CMK (cell line): ENCODE results near the gene MTCL1.

Experiments
- DNase-seq: peaks from one replicate; pipeline ENCODE4 v3.0.0-alpha.2; 2010; ENCODE audit warnings: low read depth

Gene MTCL1

DNA sequence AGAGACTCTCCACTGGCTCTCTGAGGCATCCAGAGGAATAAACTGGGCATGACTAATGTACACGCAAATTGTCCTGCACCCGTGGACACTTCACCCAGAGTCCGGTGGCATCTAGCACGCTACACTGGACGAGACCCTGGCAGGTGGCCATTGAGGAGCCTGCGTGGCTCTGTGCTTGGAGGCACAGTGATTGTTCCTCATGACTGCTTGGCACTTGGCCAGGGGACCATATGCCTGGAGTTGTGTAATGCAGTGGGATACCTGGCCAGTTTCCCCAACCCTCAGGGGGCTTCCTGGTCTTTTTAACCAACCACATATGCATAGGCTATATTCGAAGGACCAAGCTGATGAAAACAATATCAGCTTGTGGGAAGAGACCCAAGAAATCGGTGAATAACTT, 66.6 kb downstream of the MTCL1 start:
- DNase-seq = no peak

- no peak for DNase-seq
Observed at GRCh38 chr18:8773980-8774379, 68.6 kb downstream of the MTCL1 start.

DNA sequence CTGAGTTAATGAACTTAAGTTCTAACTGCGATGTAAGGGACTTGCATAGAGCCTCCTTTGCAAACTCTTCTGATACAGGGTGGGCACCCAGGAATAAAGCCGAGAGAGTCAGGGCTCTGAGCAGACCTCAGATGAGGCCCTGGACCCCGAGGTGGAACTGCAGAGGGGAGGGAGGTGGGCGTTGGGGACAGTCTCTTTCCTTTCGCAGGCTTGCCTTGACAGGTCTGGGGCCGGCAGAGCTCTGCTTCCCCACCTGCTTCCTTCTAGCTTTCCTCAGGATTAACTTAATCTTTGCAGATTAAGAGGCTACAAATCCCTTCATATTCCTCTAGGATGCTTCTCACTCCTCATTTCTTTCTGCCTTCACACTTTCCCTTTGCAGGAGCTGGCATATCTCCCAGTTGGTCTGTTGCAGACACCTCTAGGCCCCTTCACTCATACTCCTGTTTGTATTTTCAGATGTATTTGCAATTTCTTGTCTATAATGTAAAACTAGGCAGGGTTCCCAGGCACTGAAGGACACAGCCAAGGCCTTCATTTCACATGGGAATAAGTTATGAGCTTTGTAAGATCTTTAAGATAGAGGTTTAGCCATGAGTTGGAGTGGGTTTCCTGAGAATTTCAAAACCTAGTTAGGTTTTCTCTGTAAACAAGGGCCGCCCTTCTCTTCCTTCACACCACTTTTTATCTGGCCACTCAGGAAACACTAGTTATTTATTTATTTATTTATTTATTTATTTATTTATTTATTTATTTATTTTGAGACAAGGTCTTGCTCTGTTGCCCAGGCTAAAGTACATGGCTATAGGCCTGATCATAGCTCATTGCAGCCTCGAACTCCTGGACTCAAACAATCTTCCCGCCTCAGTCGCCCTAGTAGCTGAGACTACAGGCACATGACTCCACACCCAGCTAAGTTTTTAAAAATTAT, 70.9 kb downstream of the MTCL1 start:
- DNase-seq = no peak

- no peak for DNase-seq
Observed at GRCh38 chr18:8777846-8778245, 72.5 kb downstream of the MTCL1 start.

DNA sequence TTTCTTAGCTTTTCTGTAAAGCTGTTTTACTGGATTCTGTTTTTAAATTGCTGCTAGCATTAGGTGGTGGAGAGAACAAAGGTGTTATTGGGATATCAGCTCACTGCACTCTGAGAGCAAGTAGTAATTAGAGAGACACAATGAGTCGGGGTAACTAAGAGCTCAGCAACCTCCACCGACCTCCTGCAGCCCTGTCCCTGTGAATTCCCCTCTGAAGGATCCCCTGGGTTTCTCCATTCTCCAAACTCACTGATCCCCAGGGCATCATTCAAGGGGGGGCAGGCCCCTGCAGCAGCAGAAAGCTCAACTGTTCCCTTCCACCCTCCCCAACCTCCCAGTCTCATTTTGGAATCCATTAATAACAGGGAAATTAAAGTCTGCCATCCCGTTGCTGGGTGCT, 73.0 kb downstream of the MTCL1 start:
- no peak for DNase-seq

- no peak for DNase-seq
Observed at GRCh38 chr18:8778824-8779223, 73.5 kb downstream of the MTCL1 start.

- no peak for DNase-seq
Observed at GRCh38 chr18:8779251-8779650, 73.9 kb downstream of the MTCL1 start.

- no peak for DNase-seq
Observed at GRCh38 chr18:8780227-8780626, 74.9 kb downstream of the MTCL1 start.

DNA sequence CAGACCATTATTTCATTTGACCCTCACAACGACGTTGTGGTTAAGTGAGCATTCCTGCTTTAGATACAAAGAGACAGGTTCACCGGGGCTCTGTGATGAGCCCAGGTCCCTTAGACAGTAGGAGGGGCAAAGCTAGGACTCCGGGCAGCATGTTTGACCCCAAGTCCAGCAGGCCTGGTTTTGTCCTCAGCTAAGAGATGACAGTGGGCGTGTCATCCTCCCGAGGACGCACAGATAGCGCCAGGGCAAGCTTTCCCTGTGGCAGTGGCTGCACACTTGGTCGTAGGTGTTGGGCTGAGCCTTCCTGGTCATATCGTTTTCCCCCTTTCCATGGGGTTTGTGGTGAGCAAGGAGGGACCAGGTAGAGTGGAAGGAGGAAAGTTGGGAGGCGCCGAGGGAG, 76.3 kb downstream of the MTCL1 start:
- no peak for DNase-seq

GRCh38 chr18:8783335-8783993, 78.1 kb downstream of the MTCL1 start:
- no peak for DNase-seq

DNA sequence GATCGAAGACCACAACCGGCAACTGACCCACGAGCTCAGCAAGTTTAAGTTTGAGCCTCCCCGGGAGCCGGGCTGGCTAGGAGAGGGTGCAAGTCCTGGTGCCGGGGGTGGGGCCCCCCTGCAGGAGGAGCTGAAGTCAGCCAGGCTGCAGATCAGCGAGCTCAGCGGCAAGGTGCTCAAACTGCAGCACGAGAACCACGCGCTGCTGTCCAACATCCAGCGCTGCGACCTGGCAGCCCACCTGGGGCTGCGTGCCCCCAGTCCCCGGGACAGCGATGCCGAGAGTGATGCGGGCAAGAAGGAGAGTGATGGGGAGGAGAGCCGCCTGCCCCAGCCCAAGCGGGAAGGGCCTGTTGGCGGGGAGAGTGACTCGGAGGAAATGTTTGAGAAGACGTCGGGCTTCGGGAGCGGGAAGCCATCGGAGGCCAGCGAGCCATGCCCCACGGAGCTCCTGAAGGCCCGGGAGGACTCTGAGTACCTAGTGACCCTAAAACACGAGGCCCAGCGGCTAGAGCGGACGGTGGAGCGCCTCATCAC, 78.7 kb downstream of the MTCL1 start:
- no peak for DNase-seq

GRCh38 chr18:8785261-8785660, 79.9 kb downstream of the MTCL1 start:
- DNase-seq = no peak

DNA sequence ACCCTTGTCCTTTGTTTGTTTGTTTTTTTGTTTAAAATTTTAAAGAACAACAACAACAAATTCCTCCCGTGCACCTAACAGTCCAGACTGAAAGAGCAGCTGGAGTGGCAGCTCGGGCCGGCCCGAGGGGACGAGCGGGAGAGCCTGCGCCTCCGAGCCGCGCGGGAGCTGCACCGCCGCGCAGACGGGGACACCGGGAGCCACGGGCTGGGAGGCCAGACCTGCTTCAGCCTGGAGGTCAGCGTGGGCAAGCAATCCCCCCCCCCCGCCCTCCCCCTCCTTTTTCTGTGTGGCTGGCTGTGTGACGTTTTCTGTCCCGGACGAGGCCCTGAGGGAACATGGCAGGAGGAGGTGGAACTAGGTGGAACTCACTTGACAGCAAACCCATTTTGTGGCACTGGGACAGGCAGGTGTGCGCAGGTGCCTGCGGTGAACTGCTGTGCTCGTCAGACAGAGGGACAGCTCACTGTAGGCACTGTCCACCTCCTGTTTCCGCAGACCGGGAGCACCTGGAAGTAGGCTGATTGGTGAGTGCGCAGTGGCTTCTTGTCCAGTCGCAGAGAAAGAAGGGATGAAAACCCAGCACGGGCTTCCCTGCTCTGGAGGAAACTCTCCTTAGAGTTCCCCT, 80.6 kb downstream of the MTCL1 start:
- no peak for DNase-seq

- DNase-seq = no peak
Observed at GRCh38 chr18:8786483-8787370, 81.4 kb downstream of the MTCL1 start.

- no peak for DNase-seq
Observed at GRCh38 chr18:8787371-8787670, 82.0 kb downstream of the MTCL1 start.

DNA sequence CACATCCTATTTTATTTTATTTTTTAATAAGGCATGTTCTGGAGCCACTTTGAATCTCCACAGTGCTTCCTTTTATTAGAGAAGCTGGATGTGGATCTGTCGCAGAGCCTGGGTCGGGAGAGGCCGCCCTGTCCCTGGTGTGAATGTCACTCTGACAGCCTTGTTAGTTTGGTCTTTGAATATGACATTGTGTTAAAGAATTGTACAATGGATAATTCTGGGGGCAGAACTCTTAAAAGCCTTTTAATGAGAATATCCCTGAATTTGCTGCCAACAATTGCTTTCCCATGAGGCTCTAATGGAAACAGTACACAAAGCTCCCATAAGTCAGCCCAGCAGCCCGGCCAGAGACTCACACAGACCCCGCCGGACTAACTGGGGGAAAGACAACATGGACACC, 82.4 kb downstream of the MTCL1 start:
- DNase-seq = no peak

DNA sequence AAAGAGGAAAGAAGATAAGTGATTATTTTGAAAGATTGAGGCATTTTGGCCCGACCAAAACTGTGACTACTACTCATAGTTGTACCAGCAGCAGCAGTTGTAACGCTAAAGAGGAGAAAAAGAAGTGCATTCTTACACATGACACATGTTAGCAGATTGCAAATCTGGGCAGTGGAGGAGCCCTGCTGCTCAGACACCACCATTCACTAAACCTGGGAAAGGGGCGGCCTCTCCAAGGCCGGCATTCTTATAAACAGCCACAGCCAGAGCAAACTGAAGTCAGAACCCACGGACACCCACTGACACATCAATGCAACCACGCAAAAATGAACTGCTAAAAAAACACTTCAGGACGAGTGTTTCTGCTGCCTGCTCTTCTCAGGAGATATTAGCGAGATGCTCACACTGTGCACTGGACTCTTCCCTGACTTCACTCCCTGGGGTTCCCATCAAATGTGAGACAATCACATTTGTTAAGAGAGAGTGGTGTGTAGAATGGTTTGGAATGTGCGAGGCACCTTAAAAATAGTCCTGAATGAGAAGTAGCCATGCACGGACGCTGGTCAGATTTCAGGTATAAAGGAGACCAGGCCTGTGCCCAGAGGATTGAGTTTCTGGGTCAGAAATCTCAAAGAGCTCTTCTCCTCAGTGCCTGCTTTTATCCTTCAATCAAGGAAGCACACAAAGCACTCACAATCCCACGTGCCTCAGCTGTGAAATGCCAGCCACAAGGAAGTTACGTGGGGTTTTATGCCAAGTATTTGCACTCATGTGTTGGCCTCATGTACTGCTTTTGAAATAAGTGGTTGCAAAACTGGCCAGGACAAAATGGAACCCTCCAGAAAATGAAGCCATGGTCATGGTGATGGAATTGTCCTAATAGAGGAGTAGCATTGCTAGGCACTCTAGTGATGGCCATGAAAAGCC, 83.4 kb downstream of the MTCL1 start:
- no peak for DNase-seq

DNA sequence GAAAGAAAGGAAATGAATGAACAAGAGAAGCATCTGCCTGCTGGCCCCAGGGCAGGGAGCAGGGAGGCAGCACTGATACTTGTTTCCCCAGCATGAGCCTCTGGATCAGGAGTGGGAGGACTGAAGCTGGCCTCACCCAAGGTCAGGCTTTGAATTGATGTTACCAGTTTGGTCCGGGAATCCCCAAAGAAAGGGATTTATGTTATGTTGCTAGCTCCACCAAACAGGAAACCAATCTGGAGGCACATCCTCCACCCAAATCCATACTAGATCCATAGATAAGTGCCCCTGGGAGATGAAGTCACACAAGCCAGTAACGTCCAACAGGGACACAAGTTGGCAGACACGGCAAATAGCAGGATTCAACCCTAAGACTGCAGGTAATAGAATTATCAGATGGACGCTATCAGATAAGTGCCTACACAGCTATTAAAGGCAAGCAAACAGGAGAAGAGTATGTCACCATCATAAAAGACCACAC, 85.9 kb downstream of the MTCL1 start:
- no peak for DNase-seq

DNA sequence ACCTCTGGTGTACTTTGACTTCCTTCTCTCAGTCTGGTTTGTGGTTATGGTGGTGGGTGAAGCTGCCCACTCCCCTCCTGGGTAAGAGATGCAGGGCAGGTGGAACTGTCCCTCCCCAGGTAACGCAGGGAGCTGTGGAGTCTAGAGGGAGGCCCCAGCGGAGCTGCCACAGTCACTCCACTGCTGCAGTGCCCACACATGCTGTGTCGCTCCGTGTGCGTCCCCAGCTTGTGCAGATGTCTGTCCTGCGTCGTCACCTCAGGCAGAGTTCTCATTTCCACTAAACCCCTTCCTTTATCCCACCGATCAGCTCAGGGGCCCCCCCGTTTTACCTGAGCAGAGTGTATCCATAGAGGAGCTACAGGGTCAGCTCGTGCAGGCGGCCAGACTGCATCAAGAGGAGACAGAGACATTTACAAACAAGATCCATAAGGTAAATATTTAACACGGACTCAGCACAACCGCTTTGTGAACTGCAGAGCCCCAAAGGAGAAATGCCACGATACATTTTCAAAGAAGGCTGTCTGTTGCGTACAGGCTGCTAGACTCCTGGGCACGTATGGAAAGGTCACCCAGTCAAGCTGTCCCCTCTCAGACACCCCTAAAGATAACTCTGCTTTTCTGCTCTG, 87.4 kb downstream of the MTCL1 start:
- no peak for DNase-seq

- no peak for DNase-seq
Observed at GRCh38 chr18:8793445-8794155, 88.2 kb downstream of the MTCL1 start.
